Retinal pigment epithelial cell (primary cell): ENCODE data around the gene FYTTD1.

ENCODE experiments used
- DNase-seq: peaks from one replicate; pipeline ENCODE4 v3.0.0-alpha.2; 2010; ENCODE audit warnings: low read depth
- H3K4me3 ChIP-seq: 2 replicates; pipeline ENCODE4 v1.5.1; 2011; ENCODE audit warnings: mild to moderate bottlenecking, low read length, control low read depth, moderate library complexity
- TF ChIP-seq, protein P1 (sequence below): conservative IDR thresholded peaks from 2 replicates; pipeline ENCODE4 v1.5.1; 2011; ENCODE audit warnings: low read depth, low read length, control low read depth, inconsistent platforms

The FYTTD1 gene

DNA sequence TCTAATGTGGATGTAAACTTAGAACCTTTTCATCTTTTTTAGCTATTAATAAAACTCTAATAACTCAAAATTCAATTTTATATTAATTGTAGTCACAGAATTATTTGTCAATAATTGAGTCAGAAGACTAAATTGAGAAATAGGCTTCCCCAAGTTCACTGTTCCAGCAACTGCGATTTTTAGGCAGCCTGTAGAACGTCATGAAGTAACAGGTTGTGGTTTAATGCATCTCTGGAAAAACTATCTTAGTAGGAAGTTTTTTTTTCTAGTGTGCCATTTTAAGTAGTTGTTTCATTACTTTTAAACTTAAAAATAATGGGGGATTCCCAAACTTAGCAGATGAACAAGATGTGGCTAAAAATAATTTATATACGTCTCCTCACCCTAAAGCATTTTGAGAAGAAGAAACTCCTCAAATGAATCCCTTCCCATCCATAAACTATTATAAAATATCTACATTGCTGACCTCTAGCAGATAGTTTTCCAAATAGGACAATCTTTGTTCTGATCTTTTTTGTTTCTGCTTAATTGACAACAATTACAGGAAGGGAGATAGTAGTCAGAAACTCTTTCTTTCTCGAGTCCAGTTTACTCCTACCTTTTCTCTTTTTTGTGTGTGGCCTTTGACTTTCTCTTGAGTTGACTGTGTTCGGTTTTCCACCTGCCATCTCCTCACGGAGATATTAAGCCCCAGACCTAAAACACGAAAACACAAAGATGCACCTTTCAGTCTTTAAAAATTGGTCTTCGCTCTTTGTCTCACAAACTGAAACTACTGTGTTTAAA is 84.4 kb downstream of the FYTTD1 start:
- H3K4me3 ChIP-seq: no peak overlapping the region
- TF ChIP-seq, protein P1, sequence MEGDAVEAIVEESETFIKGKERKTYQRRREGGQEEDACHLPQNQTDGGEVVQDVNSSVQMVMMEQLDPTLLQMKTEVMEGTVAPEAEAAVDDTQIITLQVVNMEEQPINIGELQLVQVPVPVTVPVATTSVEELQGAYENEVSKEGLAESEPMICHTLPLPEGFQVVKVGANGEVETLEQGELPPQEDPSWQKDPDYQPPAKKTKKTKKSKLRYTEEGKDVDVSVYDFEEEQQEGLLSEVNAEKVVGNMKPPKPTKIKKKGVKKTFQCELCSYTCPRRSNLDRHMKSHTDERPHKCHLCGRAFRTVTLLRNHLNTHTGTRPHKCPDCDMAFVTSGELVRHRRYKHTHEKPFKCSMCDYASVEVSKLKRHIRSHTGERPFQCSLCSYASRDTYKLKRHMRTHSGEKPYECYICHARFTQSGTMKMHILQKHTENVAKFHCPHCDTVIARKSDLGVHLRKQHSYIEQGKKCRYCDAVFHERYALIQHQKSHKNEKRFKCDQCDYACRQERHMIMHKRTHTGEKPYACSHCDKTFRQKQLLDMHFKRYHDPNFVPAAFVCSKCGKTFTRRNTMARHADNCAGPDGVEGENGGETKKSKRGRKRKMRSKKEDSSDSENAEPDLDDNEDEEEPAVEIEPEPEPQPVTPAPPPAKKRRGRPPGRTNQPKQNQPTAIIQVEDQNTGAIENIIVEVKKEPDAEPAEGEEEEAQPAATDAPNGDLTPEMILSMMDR: no peak
- no peak for DNase-seq

DNA sequence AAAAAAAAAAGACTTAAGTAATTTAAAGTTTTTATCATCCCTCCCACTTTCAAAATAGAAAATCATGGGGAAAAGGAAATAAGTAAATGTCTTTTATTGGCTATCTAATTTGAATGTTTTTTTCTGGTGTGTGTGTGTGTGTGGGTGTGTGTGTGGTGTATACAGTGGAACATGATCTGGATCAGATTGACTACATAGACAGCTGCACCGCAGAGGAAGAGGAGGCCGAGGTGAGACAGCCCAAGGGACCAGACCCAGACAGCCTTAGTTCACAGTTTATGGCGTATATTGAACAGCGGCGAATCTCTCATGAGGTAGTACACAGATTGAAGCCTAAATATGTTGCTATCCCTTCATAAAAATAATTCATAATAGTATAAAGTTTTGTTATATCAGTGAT is 85.8 kb downstream of the FYTTD1 start:
- H3K4me3 ChIP-seq: no peak overlapping the region
- no peak for DNase-seq
- TF ChIP-seq, protein P1: no peak

DNA sequence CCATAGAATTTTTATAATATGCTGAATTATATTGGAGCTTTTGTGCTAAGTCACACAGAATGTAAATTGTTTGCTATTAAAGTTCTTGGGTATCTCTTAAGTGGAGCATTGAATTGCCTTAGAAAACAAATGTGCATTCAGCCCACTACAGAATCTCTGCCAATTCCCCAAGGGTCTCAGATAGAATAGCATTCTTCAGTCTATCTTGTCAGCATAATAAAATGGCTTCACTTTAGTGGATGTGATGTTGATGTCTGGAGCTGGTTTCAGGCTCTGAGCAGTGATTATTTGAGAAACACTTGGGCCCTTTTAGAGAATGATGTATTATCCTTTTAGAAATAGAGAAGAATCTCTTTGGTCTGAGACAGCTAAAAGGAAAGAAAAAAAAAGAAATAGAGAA is 86.6 kb downstream of the FYTTD1 start:
- TF ChIP-seq, protein P1: no peak
- no peak overlapping the region for H3K4me3 ChIP-seq
- no peak for DNase-seq
